Activated naive CD4-positive, alpha-beta T cell treated with anti-CD3 and anti-CD28 coated beads for 36 hours (primary cell): Measurements from ENCODE around the gene OR1F1. TPM values are rescaled to one million over a fixed set of nuclear protein-coding genes. Genes with fewer than 3 reads are reported as not detected.

Experiments
- CTCF ChIA-PET: fragments of 350-600 bp; sonication (Branson Sonifier 250); formaldehyde crosslinking; loops from one replicate; lab custom pipeline; 2021; ENCODE audit warnings: antibody characterized with exemption; lab: Charles Lee
- DNase-seq: peaks from one replicate; pipeline ENCODE4 v3.0.0-alpha.2; 2020
- H3K27ac Mint-ChIP-seq: one replicate; pipeline ENCODE4 v1.8.0; 2021; ENCODE audit warnings: mild to moderate bottlenecking, mixed read lengths
- H3K27me3 Mint-ChIP-seq: one replicate; pipeline ENCODE4 v1.8.0; 2021; ENCODE audit warnings: low read depth, mixed read lengths
- H3K36me3 Mint-ChIP-seq: one replicate; pipeline ENCODE4 v1.8.0; 2021; ENCODE audit warnings: low read depth, mixed read lengths
- H3K4me1 Mint-ChIP-seq: one replicate; pipeline ENCODE4 v1.8.0; 2021; ENCODE audit warnings: low read depth, mixed read lengths
- H3K4me3 Mint-ChIP-seq: one replicate; pipeline ENCODE4 v1.8.0; 2021; ENCODE audit warnings: mild to moderate bottlenecking, moderate library complexity, mixed read lengths
- H3K9me3 Mint-ChIP-seq: one replicate; pipeline ENCODE4 v1.8.0; 2021; ENCODE audit warnings: mixed read lengths
- intact Hi-C: fragments of 100-400 bp; cut with micrococcal nuclease; formaldehyde crosslinking; loops from one replicate; pipeline ENCODE4 v1.15.1; 2023
- total RNA-seq, 2 experiments: library from RNA; stranded (reverse); gene quantifications; one replicate each; pipeline ENCODE4 v1.2.3, GENCODE V29; 2021

The OR1F1 gene
- total RNA-seq, 2 experiments from 2014 or later, result not detected

DNA sequence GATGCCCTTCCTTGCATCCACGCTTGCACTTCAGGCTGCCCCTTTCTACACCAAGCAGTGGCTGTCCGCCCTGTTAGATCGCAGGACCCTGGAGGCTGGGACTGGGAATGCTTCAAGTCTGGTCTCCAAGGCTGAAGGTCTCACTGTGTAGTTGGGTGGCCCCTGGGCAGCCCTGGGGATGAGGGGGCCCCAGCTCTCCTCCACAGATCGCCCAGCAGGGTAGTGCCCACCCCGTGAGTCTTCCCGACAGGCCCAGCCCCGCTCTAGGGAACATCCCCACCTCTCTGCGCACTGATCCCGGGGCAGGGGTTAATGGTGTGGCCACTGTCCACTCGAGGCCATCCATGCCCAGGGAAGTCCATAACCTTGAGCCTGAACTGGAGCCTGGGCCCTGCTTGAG is 42.9 kb upstream of the OR1F1 start:
- Mint-ChIP-seq H3K36me3 (peaks cover 6% of the 10 kb centered on the region), H3K9me3 (no peaks in the 10 kb centered on the region), H3K27me3 (no peaks in the 10 kb centered on the region), H3K4me1 (peaks cover 4% of the 10 kb centered on the region), H3K27ac (no peak overlapping the region), H3K4me3 (no peak overlapping the region)
- CTCF ChIA-PET, result interaction anchor here (8.2 kb wide), 1 partner anchor 15 kb away, joined by 62 read pairs; no protein-coding TSS in a partner anchor
- DNase-seq, result no peak
- intact Hi-C loops, result no loop called here

DNA sequence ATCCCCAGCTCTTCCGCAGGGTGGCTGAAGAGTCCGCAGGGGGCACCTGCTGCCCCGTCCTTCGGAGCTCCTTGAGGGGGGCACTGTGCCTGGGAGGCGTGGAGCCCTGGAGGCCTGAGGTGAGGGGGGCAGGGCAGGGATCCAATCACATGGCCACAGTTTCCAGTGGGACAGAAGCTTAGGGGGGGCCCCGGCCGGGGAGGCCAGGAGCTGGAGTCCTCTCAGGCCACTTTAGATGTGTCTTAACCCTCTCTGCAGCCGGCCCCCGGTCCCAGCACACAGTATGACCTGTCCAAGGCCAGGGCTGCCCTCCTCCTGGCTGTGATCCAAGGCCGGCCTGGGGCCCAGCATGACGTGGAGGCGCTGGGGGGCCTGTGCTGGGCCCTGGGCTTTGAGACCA is 42.3 kb upstream of the OR1F1 start:
- Mint-ChIP-seq H3K27ac (no peak overlapping the region), H3K36me3 (peaks cover 6% of the 10 kb centered on the region), H3K9me3 (no peaks in the 10 kb centered on the region), H3K27me3 (no peaks in the 10 kb centered on the region), H3K4me3 (no peak overlapping the region), H3K4me1 (peaks cover 6% of the 10 kb centered on the region)
- CTCF ChIA-PET, result interaction anchor here (8.2 kb wide), 1 partner anchor 16 kb away, joined by 62 read pairs; no protein-coding TSS in a partner anchor
- no peak for DNase-seq
- intact Hi-C loops, result no loop called here

DNA sequence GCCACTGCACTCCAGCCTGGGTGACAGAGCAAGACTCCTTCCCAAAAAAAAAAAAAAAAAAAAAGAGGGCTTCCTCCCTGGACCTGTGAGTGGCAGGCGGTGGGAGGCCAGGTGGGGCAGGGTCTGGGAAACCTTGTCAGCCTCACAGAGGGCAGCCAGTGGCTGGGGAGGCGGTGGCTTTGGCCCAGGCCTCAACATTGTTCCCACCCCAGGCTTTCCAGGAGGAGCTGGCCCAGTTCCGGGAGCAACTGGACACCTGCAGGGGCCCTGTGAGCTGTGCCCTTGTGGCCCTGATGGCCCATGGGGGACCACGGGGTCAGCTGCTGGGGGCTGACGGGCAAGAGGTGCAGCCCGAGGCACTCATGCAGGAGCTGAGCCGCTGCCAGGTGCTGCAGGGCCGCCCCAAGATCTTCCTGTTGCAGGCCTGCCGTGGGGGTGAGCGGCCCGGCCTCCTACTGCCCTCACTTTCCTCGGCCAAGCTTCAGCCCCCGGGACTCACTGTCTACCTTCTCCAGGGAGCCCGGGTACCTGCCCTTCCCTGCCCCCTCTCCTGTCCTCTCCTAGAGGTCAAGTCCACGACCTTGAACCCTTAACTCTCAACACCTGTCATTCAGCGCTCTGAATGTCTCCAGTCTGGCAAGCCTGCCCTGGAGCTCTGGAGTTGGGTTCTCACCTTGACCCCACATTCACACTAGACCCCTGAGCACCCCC is 40.8 kb upstream of the OR1F1 start:
- no peak overlapping the region for H3K4me3 Mint-ChIP-seq
- H3K9me3 Mint-ChIP-seq, result no peaks in the 10 kb centered on the region
- CTCF ChIA-PET, result interaction anchor here (0.6 to 8.2 kb wide), 6 partner anchors 12 to 87 kb away, joined by 3 to 62 read pairs (median 4); partner anchors contain the start of gene ZNF213
- peaks cover 4% of the 10 kb centered on the region for H3K36me3 Mint-ChIP-seq
- DNase-seq, result no peak
- intact Hi-C loops, result no loop called here
- no peak overlapping the region for H3K27ac Mint-ChIP-seq
- no peaks in the 10 kb centered on the region for H3K27me3 Mint-ChIP-seq
- peaks cover 14% of the 10 kb centered on the region for H3K4me1 Mint-ChIP-seq

DNA sequence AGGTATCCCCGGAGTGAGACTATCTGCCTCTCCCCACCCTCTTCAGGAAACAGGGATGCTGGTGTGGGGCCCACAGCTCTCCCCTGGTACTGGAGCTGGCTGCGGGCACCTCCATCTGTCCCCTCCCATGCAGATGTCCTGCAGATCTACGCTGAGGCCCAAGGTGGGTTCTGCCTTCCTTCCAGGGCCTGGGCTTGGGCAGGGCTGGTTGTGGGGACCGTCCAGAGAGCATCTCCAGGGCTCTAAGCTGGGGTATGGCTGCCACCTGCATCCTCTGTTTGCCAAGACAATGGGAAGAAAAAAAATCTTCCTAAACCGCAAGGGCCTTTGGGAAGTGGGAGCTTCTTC is 40.3 kb upstream of the OR1F1 start:
- peaks cover 4% of the 10 kb centered on the region for H3K36me3 Mint-ChIP-seq

DNA sequence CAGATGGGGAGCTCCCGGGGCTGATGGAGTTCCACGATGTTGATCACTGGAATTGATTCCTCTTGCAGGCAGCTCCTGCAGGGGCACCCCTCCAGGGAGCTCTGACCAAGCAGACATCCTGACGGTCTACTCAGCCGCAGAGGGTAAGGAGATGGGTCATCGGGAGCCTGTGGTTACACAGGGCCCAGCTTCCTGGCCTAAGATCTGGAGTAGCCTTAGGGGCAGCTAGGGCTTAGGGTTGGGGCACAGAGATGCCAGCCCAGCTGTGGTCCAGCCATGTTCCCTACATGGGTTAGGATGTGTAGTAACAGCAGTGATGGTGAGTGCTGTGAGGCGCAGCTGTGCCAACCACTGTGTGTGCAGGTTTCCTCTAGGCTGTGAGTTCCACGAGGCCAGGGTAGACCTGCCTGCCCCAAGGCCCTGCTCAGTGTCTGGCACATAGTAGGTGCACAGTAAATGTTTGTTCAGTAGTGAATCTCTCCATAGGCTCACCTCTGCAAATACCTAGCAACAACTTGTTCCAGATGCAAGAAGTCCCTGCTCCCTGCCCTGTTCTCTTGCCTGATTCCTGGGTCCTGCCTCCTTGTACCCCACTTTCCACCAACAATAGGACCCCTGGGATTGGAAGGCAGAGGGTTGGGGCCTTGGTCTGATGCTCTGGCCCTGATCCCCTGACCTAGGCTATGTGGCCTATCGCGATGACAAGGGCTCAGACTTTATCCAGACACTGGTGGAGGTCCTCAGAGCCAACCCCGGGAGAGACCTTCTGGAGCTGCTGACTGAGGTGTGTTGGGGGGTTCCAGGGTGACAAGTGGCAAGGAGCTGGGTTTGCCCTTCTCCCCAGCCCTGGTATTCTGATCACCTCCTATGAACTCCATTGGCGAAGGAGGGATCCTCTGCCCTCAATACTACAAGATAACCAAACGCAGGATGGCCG is 39.5 kb upstream of the OR1F1 start:
- peaks cover 4% of the 10 kb centered on the region for H3K27me3 Mint-ChIP-seq
- intact Hi-C loops, result no loop called here
- H3K4me3 Mint-ChIP-seq, result peak overlapping the region; percentile 88
- peaks cover 4% of the 10 kb centered on the region for H3K36me3 Mint-ChIP-seq
- H3K9me3 Mint-ChIP-seq, result no peaks in the 10 kb centered on the region
- no peak for DNase-seq
- H3K4me1 Mint-ChIP-seq, result peaks cover 21% of the 10 kb centered on the region
- CTCF ChIA-PET, result interaction anchor here (0.6 to 8.2 kb wide), 12 partner anchors 13 to 129 kb away, joined by 3 to 62 read pairs (median 3); partner anchors contain the start of gene ZNF213
- no peak overlapping the region for H3K27ac Mint-ChIP-seq

More for the DNA sequence above, 40.3 kb upstream of the OR1F1 start:
- peaks cover 19% of the 10 kb centered on the region for H3K4me1 Mint-ChIP-seq
- no peak overlapping the region for H3K27ac Mint-ChIP-seq
- H3K9me3 Mint-ChIP-seq, result no peaks in the 10 kb centered on the region
- intact Hi-C loops, result no loop called here
- peaks cover 4% of the 10 kb centered on the region for H3K27me3 Mint-ChIP-seq
- DNase-seq, result no peak
- no peak overlapping the region for H3K4me3 Mint-ChIP-seq
- CTCF ChIA-PET, result interaction anchor here (0.6 to 8.2 kb wide), 10 partner anchors 13 to 116 kb away, joined by 3 to 62 read pairs (median 4); partner anchors contain the start of gene ZNF213

DNA sequence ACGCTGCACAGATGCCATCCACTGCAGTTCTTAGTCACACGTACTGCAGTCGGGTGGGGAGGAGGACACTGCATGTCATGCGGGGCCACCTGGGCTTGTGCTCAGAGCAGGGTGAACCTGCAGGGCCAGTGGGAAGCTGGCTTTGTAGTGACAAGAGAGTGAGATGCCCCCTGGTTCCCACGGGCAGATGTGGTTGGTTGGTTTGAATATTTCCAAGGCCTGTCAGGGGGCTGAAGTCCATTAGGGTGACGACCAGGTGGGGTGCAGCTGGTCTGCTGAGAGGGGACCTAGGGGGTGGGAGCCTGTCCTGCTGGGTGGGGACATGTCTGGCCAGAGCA is 38.8 kb upstream of the OR1F1 start:
- CTCF ChIA-PET, result interaction anchor here (0.8 to 8.2 kb wide), 7 partner anchors 13 to 130 kb away, joined by 3 to 62 read pairs (median 4); partner anchors contain the start of gene ZNF213

DNA sequence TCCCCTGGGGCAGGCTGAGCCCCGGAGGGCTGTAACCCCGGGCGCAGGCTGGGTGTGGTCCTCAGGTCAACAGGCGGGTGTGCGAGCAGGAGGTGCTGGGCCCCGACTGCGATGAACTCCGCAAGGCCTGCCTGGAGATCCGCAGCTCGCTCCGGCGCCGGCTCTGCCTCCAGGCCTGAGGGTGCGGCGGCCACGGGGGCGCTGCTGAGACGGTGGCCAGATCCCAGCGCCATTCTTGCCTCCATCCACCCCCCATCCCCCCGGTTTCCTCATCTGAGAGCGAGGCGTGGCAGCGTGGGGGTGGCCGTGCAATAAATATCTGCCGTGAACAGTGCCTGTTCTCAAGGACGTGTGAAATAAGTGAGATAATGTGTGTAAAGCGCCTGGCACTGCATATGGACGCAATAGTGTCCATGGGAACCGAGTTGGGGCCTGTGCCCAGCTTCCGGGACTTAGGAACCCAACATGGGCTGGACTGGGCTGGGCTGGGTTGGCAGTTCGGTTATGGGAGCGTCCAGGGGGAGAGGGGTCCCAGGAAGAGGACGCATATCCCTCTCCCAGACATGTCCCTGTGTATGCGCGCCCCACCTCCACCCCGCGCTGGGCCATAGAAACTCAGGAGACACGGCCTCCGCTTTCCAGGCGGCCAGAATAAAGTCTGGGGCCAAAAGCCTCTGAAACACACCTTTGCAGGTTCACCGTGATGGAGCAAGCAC is 38.2 kb upstream of the OR1F1 start:
- peak; percentile 77 for DNase-seq
- peak overlapping the region; percentile 88 for H3K4me3 Mint-ChIP-seq
- peaks cover 21% of the 10 kb centered on the region for H3K4me1 Mint-ChIP-seq
- CTCF ChIA-PET, result interaction anchor here (0.5 to 8.2 kb wide), 18 partner anchors 13 to 630 kb away, joined by 3 to 62 read pairs (median 3); partner anchors contain the start of gene ZNF213
- H3K9me3 Mint-ChIP-seq, result peaks cover 2% of the 10 kb centered on the region
- H3K27ac Mint-ChIP-seq, result peak overlapping the region; percentile 86
- peaks cover 4% of the 10 kb centered on the region for H3K36me3 Mint-ChIP-seq
- intact Hi-C loops, result loop anchor here (1.0 to 10.0 kb wide), 8 partner anchors 9 to 428 kb away; partner anchors contain the start of genes FLYWCH1, NLRC3, OR1F1 and ZNF263
- H3K27me3 Mint-ChIP-seq, result peaks cover 4% of the 10 kb centered on the region

More for the DNA sequence above, 38.8 kb upstream of the OR1F1 start:
- peaks cover 4% of the 10 kb centered on the region for H3K36me3 Mint-ChIP-seq
- peak overlapping the region; percentile 88 for H3K4me3 Mint-ChIP-seq
- DNase-seq, result no peak
- peaks cover under 1% of the 10 kb centered on the region for H3K9me3 Mint-ChIP-seq
- intact Hi-C loops, result no loop called here
- peaks cover 4% of the 10 kb centered on the region for H3K27me3 Mint-ChIP-seq
- H3K4me1 Mint-ChIP-seq, result peaks cover 21% of the 10 kb centered on the region
- no peak overlapping the region for H3K27ac Mint-ChIP-seq

DNA sequence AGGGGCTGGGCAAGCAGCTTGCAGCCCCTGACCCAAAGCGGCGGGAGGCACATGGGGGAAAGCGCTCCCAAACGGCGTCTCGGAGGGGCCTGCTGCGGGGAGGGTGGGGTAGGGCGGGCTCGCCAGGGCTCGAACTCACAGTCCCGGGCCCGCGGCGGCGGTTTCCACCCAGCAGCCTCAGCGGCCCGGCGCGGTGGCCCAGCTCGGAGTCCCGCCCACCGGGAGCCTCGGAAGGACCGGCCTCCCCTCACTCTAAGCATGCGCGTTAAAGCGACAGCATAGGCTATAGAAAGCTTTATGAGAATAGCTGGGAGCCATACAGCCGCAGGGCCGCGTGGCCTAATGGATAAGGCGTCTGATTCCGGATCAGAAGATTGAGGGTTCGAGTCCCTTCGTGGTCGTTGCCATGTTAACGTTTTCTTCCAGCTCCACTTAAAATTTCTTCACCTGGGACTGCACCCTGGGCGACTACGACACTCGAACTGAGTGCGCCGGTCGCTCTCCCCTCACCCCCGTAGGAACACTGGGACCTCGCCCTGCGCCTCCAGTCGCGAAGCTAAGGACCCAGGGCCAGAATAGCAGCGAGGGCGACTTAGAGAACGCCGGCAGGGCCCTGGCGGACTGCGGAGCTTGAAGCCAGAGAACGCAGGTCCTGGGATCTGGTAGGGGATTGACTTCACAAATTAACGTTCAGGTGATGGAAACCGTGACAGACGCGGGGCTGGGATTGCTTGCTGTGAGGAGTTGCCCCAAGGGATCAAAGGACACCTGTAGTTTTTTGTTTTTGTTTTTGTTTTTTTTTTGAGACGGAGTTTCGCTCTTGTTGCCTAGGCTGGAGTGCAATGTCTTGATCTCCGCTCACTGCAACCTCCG is 37.4 kb upstream of the OR1F1 start:
- CTCF ChIA-PET, result interaction anchor here (0.5 to 8.2 kb wide), 15 partner anchors 15 to 631 kb away, joined by 3 to 62 read pairs (median 3); partner anchors contain the start of gene ZNF213
- H3K36me3 Mint-ChIP-seq, result peaks cover 4% of the 10 kb centered on the region
- intact Hi-C loops, result loop anchor here (1.0 to 10.0 kb wide), 8 partner anchors 8 to 427 kb away; partner anchors contain the start of genes FLYWCH1, NLRC3, OR1F1 and ZNF263
- H3K4me3 Mint-ChIP-seq, result peak overlapping the region; percentile 88
- H3K4me1 Mint-ChIP-seq, result peaks cover 21% of the 10 kb centered on the region
- DNase-seq, result peak; percentile 100
- H3K27me3 Mint-ChIP-seq, result peaks cover 4% of the 10 kb centered on the region
- peaks cover 2% of the 10 kb centered on the region for H3K9me3 Mint-ChIP-seq
- H3K27ac Mint-ChIP-seq, result peak overlapping the region; percentile 86

DNA sequence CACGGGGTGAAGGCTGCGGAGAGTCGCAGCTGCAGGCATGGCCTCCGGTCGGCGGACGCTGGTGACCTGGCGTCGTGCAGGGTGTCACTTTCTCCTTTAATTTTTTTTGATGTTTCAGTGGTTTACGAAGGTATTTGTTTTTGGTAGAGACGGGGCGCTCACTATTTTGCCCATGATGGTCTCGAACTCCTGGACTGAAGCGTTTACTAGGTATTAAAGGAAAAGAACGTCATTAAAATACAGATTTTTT is 36.1 kb upstream of the OR1F1 start:
- CTCF ChIA-PET, result interaction anchor here (1.1 to 1.3 kb wide), 2 partner anchors 74 to 120 kb away, joined by 3 read pairs; no protein-coding TSS in a partner anchor
- H3K4me1 Mint-ChIP-seq, result peaks cover 21% of the 10 kb centered on the region
- peaks cover 2% of the 10 kb centered on the region for H3K9me3 Mint-ChIP-seq
- peak; percentile 56 for DNase-seq
- intact Hi-C loops, result loop anchor here (5.0 to 10.0 kb wide), 2 partner anchors 237 to 425 kb away; partner anchors contain the start of genes FLYWCH1 and NLRC3
- H3K4me3 Mint-ChIP-seq, result peak overlapping the region; percentile 83
- H3K36me3 Mint-ChIP-seq, result peaks cover 4% of the 10 kb centered on the region
- peaks cover 4% of the 10 kb centered on the region for H3K27me3 Mint-ChIP-seq
- H3K27ac Mint-ChIP-seq, result peak overlapping the region; percentile 95

DNA sequence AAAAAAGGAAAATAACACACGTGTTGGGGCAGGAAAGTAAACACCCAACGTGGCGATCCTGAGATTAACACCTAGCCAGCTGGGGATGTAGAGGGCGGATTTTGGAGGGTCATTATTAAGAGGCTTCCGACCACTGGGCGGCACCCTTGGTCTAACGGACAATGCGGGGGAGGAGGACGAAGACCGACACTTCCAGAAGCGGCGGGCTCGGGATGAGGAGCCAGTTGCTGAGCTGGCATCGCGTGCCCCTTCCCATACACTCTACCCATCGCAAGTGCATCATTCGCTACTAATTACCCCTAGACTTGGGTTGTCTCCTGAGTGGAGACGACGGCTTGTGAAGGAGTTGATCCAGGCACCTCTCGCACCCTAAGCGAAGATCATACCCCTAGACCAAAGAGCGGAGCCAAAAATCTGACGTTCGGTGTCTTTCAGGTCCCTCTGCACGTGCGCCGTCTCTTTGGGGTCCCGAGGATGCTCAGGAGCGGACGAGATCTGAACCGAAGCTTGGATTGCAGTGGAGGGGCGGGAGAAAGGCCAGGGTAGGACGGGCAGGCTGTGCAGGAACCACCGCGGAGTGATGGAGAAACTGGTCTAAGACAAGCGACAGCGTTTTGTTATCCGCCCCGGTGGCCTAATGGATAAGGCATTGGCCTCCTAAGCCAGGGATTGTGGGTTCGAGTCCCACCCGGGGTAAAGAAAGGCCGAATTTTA is 35.6 kb upstream of the OR1F1 start:
- Mint-ChIP-seq H3K36me3 (peaks cover 4% of the 10 kb centered on the region), H3K27ac (peak overlapping the region; percentile 95), H3K4me3 (peak overlapping the region; percentile 83), H3K9me3 (peaks cover 2% of the 10 kb centered on the region), H3K27me3 (peaks cover 4% of the 10 kb centered on the region), H3K4me1 (peaks cover 23% of the 10 kb centered on the region)
- CTCF ChIA-PET, result interaction anchor here (1.1 to 1.3 kb wide), 2 partner anchors 75 to 120 kb away, joined by 3 read pairs; no protein-coding TSS in a partner anchor
- intact Hi-C loops, result loop anchor here (5.0 to 10.0 kb wide), 2 partner anchors 238 to 425 kb away; partner anchors contain the start of genes FLYWCH1 and NLRC3
- peak; percentile 96 for DNase-seq
